ENCODE data around the gene CNTN6. TPM values are rescaled to one million over a fixed set of nuclear protein-coding genes. Genes with fewer than 3 reads are reported as not detected.

CNTN6 gene
- 0.27 and 0.40 TPM in 2 replicates for total RNA-seq (2014; rRNA removed; shearing (Covaris generic))
- 0.44 and 0.75 TPM in 2 replicates for polyA plus RNA-seq (2015; cell fraction: cytosol; rRNA removed)
- polyA plus RNA-seq (2015; cell fraction: nucleus; rRNA removed) = 0.05 and 1.2 TPM in 2 replicates

DNA sequence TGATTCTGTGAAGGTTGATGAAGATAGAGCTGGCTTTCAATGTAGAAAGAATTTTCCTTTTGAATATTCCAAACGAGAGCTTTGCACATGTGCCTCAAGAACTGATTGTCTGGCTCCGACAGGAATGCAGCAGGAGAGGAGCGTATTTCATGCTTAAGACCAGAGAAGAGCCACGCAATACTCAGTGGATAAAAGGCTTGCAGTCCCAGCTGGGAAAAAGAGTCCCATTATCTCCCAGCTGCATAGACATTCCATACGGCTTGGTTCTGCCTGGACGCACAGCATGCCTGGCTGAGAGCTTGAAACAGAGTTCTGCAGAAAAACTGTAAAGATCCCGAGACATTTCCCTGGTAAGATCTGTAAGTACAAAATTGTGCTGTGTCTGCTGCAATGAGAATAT, at the start of gene CNTN6:
TSS of gene CNTN6 (plus strand) at position 254 of the 400 bp plus-strand sequence. CDS start 54,985 bp downstream, outside the sequence.
- peak; percentile 40 for DNase-seq (ENCODE audit: low read depth, low spot score)
- in situ Hi-C loops (cut with HindIII; ENCODE audit: low pct_unique_long_range_greater_than_20kb, low sequenced_read_pairs) = no loop called here

- in situ Hi-C loops (cut with HindIII; ENCODE audit: low pct_unique_long_range_greater_than_20kb, low sequenced_read_pairs) = no loop called here
- no peak for DNase-seq (ENCODE audit: low read depth, low spot score)
These were observed 44.3 kb upstream of the CNTN6 start for GRCh38 chr3:1048558-1048957.

- in situ Hi-C loops (cut with HindIII; ENCODE audit: low pct_unique_long_range_greater_than_20kb, low sequenced_read_pairs) = no loop called here
- no peak for DNase-seq (ENCODE audit: low read depth, low spot score)
These were observed 37.0 kb upstream of the CNTN6 start for GRCh38 chr3:1055870-1056269.

DNA sequence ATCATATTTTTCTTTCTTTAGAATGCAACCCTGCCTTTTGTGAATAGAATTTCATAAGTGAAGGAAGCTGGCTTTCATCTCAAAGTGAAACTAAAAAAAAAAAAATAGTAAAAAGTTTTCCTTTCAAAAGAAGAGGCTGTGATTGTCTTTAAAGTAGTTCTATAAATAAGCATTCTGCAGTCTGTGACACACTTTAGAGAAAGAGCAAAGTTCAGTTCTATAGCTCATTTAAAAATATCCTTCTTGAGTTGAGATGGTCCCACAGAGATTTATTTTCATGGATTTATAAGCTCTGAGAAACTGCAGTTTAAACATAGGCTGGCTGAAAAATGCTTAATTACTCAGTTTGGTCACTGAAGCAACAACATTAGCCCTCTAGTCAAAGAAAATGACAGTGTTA, 36.1 kb upstream of the CNTN6 start:
- in situ Hi-C loops (cut with HindIII; ENCODE audit: low pct_unique_long_range_greater_than_20kb, low sequenced_read_pairs) = no loop called here

DNA sequence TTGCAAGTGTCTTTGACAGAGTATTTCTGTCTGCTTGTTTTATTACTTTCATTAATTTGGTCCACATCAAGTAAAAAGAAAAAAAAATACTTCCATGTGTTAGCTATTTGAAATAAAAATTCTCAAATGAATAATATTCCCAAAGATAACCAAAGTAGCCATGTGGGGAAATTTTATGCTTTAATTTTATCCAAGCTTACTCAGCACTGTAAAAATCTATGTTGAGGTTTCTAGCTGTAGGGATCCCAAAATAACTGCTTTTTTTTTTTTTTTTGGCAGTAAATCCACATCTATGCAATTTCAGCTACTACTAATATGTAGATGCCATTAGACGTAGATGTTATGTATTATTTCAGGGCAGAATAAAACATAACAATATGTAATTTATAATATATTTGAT, 35.4 kb upstream of the CNTN6 start:
- in situ Hi-C loops (cut with HindIII; ENCODE audit: low pct_unique_long_range_greater_than_20kb, low sequenced_read_pairs) = no loop called here
- no peak for DNase-seq (ENCODE audit: low read depth, low spot score)

More for the DNA sequence above, 36.1 kb upstream of the CNTN6 start:
- DNase-seq (ENCODE audit: low read depth, low spot score) = no peak

DNA sequence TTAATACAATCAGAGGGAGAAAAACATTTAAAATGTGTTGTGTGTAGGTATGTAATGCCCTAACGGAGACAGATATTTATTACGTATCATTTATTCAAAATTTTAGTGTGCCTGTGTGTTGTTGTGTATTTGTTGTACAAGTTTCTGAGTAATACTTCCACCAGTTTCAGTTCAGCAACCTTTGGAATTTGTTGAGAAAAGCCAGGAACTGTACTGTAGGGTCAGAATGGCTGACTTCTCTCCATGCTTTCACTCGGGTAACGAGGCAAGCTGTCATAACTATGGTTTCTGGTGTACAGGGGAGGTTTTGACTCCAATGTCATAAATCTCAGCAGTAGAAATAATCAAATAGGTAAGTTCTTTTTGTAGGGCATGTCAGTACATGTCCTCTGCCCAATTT, 23.8 kb upstream of the CNTN6 start:
- in situ Hi-C loops (cut with HindIII; ENCODE audit: low pct_unique_long_range_greater_than_20kb, low sequenced_read_pairs) = no loop called here
- no peak for DNase-seq (ENCODE audit: low read depth, low spot score)

DNA sequence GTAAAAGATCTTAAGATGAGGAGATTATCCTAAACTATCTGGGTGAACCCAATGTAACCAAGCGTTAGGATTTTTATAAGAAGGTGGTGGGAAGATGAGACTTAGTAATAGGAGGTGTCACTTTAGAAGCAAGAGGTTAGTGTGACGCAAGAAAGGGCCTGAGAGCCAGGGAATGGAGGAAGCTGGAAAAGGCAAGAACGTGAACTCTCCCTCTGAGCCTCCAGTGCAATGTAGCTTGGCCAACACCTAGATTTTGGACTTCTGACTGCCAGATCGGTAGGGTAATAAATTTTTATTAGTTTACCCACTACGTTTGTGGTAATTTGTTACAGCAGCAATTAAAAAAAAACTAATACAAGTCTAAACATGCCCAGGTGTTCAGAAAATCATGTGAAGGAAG, 20.8 kb upstream of the CNTN6 start:
- DNase-seq (ENCODE audit: low read depth, low spot score) = no peak
- in situ Hi-C loops (cut with HindIII; ENCODE audit: low pct_unique_long_range_greater_than_20kb, low sequenced_read_pairs) = no loop called here

GRCh38 chr3:1079662-1080061, 13.2 kb upstream of the CNTN6 start:
- DNase-seq (ENCODE audit: low read depth, low spot score) = peak; percentile 48
- in situ Hi-C loops (cut with HindIII; ENCODE audit: low pct_unique_long_range_greater_than_20kb, low sequenced_read_pairs) = no loop called here

DNA sequence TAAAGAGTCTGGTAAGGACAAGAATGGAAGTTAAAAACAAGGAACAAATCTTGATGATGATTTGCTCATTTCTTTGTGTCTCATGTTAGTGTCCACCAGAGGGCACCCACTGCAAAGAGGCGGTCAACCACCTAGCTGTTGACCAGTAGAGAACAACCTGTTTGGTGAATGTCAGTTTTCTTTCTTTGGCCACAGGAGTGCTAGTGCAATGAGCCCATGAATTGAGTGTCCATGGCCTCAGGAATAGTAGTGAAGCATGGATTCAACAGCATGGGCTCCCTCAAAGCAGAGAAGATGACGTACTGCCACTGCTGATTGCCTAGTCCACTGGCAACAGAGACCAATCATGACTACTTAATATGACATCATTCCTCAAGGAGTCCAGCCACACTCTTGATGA, 10.7 kb upstream of the CNTN6 start:
- DNase-seq (ENCODE audit: low read depth, low spot score) = peak; percentile 77

GRCh38 chr3:1087066-1087560, 5.7 kb upstream of the CNTN6 start:
- DNase-seq (ENCODE audit: low read depth, low spot score) = peak; percentile 58

More for the DNA sequence above, 10.7 kb upstream of the CNTN6 start:
- in situ Hi-C loops (cut with HindIII; ENCODE audit: low pct_unique_long_range_greater_than_20kb, low sequenced_read_pairs) = no loop called here

DNA sequence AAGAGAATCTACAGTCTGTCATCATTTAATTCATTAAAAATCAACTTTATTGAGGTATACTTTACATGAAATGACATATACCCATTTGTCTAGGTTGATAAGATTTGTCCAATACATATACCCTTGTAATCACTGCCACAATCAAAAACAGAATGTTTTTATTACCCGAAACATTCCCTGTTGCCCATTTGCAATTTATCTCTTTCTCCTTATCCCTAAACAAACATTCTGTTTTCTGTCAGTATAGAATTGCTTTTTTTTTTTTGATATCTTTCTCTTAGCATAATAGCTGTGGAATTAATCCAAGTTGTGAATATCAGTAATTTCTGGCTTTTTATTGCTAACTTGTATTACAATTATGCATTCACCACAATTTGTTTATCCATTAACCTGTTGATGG, 4.3 kb upstream of the CNTN6 start:
- in situ Hi-C loops (cut with HindIII; ENCODE audit: low pct_unique_long_range_greater_than_20kb, low sequenced_read_pairs) = no loop called here
- DNase-seq (ENCODE audit: low read depth, low spot score) = no peak

More at GRCh38 chr3:1087066-1087560, 5.7 kb upstream of the CNTN6 start:
- in situ Hi-C loops (cut with HindIII; ENCODE audit: low pct_unique_long_range_greater_than_20kb, low sequenced_read_pairs) = no loop called here

GRCh38 chr3:1091286-1091685, 1.5 kb upstream of the CNTN6 start:
- in situ Hi-C loops (cut with HindIII; ENCODE audit: low pct_unique_long_range_greater_than_20kb, low sequenced_read_pairs) = no loop called here

GRCh38 chr3:1092061-1092460, 763 bp upstream of the CNTN6 start:
- in situ Hi-C loops (cut with HindIII; ENCODE audit: low pct_unique_long_range_greater_than_20kb, low sequenced_read_pairs) = no loop called here
- DNase-seq (ENCODE audit: low read depth, low spot score) = peak; percentile 6

More at GRCh38 chr3:1091286-1091685, 1.5 kb upstream of the CNTN6 start:
- DNase-seq (ENCODE audit: low read depth, low spot score) = no peak

GRCh38 chr3:1093217-1093616, 393 bp downstream of the CNTN6 start:
- DNase-seq (ENCODE audit: low read depth, low spot score) = no peak
- in situ Hi-C loops (cut with HindIII; ENCODE audit: low pct_unique_long_range_greater_than_20kb, low sequenced_read_pairs) = no loop called here

DNA sequence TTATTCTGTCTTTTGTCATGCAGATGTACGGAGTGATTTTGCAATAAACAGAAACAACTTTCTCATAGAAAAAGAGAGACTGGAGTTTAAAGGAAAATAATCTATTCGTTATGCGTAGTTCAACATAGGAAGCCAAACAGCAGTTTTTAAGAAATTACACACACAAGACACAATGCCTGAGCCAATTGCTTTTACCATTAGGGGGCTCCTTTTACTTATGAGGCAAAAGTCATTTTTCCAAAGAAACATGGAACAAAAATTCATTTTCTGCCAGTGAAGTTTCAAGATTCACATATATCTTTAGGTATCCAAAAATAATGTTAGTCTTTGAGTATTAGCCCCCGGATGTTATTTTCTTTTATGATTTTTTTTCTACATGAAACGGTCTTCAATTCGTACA, 10.7 kb downstream of the CNTN6 start:
- in situ Hi-C loops (cut with HindIII; ENCODE audit: low pct_unique_long_range_greater_than_20kb, low sequenced_read_pairs) = no loop called here
- DNase-seq (ENCODE audit: low read depth, low spot score) = peak; percentile 13

DNA sequence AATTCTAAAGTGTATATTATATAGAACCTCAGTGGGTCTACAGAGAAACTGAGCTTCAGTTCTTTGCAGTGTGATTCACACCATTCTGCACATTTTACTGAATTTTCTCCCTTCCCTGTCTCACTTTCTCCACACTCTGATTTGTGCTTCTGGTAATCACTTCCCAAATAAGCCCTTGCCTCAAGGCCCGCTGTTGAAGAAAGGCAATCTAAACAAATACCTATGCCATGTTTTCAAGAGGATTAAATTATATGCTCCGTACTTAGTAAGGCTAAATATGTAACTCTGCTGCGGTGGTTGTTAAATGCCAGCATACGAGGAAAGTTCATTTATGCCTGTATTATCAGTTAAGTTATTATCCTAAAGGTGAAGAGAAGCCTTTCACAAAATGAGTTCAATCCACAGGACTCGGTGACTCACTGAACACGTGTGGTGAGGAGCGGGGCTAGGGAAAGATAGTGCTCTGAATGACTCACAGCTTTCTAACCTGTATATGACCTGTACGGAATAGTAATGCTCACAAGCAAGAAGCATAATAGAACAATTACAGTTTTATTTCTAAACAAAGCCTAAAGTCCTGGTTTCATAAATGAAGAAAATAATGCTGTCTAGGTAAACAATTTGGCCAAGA, 25.1 kb downstream of the CNTN6 start:
- in situ Hi-C loops (cut with HindIII; ENCODE audit: low pct_unique_long_range_greater_than_20kb, low sequenced_read_pairs) = no loop called here
- peak; percentile 65 for DNase-seq (ENCODE audit: low read depth, low spot score)

DNA sequence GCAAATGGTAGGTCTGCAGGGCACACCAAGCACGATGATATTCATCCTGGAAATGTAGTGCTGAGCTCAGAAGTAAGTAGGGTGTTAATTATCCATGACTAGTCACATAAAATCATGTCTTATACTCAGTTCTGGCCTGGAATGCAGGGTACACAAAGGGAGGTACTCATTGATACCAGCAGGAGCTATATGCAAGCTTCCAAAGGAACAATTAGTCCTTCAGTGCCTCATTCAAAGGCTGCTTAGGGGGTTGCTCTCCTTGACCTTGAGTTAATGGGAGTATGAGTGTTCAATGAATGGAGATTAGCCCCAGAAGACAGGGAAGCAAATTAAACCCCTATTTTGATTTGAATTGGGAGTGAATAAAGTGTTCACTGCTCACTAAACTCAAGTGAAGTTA, 38.3 kb downstream of the CNTN6 start:
- peak; percentile 9 for DNase-seq (ENCODE audit: low read depth, low spot score)

GRCh38 chr3:1135194-1135593, 42.4 kb downstream of the CNTN6 start:
- in situ Hi-C loops (cut with HindIII; ENCODE audit: low pct_unique_long_range_greater_than_20kb, low sequenced_read_pairs) = no loop called here
- DNase-seq (ENCODE audit: low read depth, low spot score) = no peak

More for the DNA sequence above, 38.3 kb downstream of the CNTN6 start:
- in situ Hi-C loops (cut with HindIII; ENCODE audit: low pct_unique_long_range_greater_than_20kb, low sequenced_read_pairs) = no loop called here

DNA sequence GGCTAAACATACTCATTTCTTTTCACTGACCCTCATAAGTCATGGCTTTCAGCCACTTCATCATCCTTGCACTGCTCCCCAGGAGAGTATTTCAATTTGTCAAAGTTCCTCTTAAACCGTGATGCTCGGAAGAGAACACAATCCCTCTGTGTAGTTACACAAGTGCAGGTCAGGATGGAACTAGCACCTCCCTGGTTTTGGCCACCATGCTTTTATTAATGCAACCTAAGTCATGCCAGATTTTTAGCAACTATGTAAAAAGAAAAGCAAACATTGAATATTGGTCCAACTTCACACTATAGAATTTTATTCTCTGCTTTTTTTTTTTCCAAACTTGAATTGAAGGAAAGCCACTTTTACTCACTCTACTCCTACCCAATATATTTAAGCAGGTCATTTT, 45.2 kb downstream of the CNTN6 start:
- in situ Hi-C loops (cut with HindIII; ENCODE audit: low pct_unique_long_range_greater_than_20kb, low sequenced_read_pairs) = no loop called here
- DNase-seq (ENCODE audit: low read depth, low spot score) = no peak
